GM20000 (cell line): ENCODE data around the gene TMEM175.

Experiments used
- DNase-seq: peaks from one replicate; pipeline ENCODE4 v3.0.0; 2012; ENCODE audit warnings: low spot score
- CTCF ChIP-seq: IDR thresholded peaks from 2 replicates; pipeline ENCODE4 v1.5.1; 2012; ENCODE audit warnings: mild to moderate bottlenecking, control low read depth; ENCODE audit errors: extremely low read depth, missing control alignments

TMEM175 gene

GRCh38 chr4:955161-955921, 23.1 kb downstream of the TMEM175 start:
- TF ChIP-seq CTCF = no peak
- no peak for DNase-seq

DNA sequence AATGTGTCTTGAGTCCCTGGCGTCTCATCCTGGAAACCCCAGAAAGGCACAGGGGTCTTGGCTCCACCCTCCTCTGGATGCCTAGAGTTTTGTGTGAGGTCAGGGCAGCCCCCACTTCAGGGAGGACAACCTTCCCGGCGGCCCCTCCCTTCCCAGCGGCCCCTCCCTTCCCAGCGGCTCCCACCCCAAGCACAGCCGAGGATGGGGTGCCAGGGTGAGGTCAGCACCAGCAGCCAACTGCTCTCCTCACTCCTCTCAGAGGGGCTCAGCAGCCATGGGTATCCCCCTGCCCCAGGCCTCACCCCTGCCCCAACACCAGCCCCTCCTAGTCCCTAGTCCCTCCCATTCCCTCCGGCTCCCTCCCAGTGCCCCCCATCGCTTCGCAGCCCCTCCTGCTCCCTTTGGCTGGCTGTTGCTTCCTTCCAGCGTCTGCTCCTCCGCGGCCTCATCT, 23.7 kb downstream of the TMEM175 start:
- no peak for TF ChIP-seq CTCF
- no peak for DNase-seq

DNA sequence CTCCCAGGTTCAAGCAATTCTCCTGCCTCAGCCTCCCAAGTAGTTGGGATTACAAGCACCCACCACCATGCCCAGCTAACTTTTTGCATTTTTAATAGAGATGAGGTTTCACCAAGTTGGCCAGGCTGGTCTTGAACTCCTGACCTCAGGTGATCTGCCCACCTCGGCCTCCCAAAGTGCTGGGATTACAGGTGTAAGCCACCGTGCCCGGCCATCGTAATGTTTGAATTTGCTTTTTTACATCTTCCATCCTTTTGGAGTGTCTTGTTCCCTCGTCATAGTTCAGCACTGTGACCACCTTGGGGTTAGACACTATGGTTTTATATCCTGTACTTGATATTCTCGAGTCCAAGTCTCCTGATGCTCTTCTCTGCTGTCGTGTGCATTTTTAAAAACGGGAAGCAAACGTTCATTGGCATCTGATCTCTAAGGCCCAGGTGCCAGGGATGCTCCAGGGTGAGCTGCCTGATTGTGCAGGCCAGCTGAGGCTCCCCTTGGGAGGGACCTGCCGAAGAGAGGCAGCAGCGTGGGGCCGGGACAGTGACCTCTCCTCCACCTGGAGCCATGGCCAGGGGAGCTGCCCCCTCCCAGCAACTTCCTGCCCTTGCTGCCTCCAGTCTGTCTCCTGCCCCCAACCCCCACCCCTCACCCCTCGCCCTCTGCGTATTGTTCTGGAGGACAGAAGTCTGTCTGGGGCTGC, 24.4 kb downstream of the TMEM175 start:
- no peak for DNase-seq
- TF ChIP-seq CTCF = no peak

DNA sequence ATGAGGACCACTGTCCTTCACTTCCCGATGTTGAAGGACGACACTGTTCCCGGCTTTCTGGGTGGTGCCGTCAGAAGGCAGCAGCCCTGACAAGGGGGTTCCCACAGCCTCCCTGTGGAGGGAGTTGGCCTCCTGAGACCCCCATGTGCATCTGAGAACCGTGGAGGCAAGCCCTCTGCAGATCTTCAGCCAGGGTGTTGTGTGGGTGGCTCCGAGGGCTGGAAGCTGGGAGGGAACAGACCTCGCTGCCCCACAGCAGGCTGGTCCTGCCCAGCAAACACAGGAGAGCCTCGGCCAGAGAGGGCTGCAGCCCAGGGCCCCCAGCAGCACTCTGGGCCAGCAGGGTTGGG, 24.9 kb downstream of the TMEM175 start:
- no peak for TF ChIP-seq CTCF
- DNase-seq = no peak

- no peak for DNase-seq
These were observed 25.5 kb downstream of the TMEM175 start for GRCh38 chr4:957581-958313.

DNA sequence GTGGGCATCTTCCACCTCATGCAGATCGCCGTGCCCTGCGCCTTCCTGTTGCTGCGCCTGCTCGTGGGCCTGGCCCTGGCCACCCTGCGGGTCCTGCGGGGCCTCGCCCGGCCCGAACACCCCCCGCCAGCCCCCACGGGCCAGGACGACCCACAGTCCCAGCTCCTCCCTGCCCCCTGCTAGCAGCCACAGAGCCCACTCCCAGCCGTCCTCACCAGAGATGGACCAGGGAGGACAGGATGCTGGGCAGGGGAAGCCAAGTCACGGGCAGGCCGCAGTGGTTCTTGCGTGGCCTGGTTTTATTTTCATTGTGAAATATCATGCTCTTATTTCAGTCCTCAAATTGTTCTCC, 26.0 kb downstream of the TMEM175 start:
- DNase-seq = no peak
- no peak for TF ChIP-seq CTCF

More at GRCh38 chr4:957581-958313, 25.5 kb downstream of the TMEM175 start:
- no peak for TF ChIP-seq CTCF
